ENCODE results near the gene ATP8B1.
"Not testable (repeated sequence)": the region's sequence is repeated elsewhere in the genome, so short reads cannot be mapped to it uniquely, and the experiment has no call there.

ATP8B1 gene

GRCh38 chr18:57831597-57832377, 28.7 kb upstream of the ATP8B1 start:
- Histone ChIP-seq H3K4me2 (ENCODE audit: low read length) (no peak overlapping the region), H3K36me3 (ENCODE audit: control insufficient read depth, insufficient read depth, low read length) (no peaks in the 10 kb centered on the region), H3K18ac (ENCODE audit: low read length) (no peak overlapping the region), H2AK5ac (ENCODE audit: low read length) (no peak overlapping the region), H3K4ac (ENCODE audit: low read depth, low read length) (no peak overlapping the region), H3K56ac (ENCODE audit: low read length) (no peak overlapping the region), H3K4me3 (ENCODE audit: low read length) (no peak overlapping the region), H3K79me2 (ENCODE audit: control insufficient read depth, insufficient read depth, low read length) (no peaks in the 10 kb centered on the region), H3K27ac (ENCODE audit: low read depth, low read length) (no peak overlapping the region), H2BK120ac (ENCODE audit: low read depth, low read length) (no peak overlapping the region), H4K8ac (ENCODE audit: low read depth, low read length) (no peak overlapping the region), H3K9ac (ENCODE audit: low read length) (no peak overlapping the region), H3K27me3 (ENCODE audit: insufficient read depth, low read length, poor library complexity) (no peaks in the 10 kb centered on the region), H3K4me1 (ENCODE audit: control insufficient read depth, low read depth, low read length) (no peaks in the 10 kb centered on the region), H3K79me1 (ENCODE audit: low read length) (no peaks in the 10 kb centered on the region), H3K23ac (ENCODE audit: low read length) (no peak overlapping the region), H2BK15ac (replicated peaks; ENCODE audit: low read depth) (no peak overlapping the region), H4K5ac (ENCODE audit: low read length) (no peak overlapping the region), H2BK5ac (ENCODE audit: low read length) (no peak overlapping the region)
- WGBS (ENCODE audit: extremely low coverage, insufficient coverage, low lambda C conversion rate) = no CpG with 5 or more reads among the region's 14 CpGs
- DNase-seq = no peak

DNA sequence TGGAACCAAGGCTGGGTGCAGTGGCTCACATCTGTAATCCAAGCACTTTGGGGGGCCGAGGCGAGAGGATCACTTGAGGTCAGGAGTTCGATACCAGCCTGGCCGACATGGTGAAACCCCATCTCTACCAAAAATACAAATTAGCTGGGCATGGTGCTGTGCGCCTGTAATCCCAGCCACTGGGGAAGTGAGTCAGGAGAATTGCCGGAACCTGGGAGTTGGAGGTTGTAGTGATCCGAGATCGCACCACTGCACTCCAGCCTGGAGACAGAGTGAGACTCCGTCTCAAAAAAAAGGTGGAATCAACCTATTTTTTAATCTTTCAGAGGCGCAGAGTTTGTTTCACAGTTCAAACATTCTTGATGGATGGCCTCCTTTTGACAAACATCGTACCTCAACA, 24.5 kb upstream of the ATP8B1 start:
- Histone ChIP-seq H2BK15ac (replicated peaks; ENCODE audit: low read depth) (no peak overlapping the region), H2BK5ac (ENCODE audit: low read length) (no peak overlapping the region), H3K9ac (ENCODE audit: low read length) (no peak overlapping the region), H4K8ac (ENCODE audit: low read depth, low read length) (no peak overlapping the region), H3K4me2 (ENCODE audit: low read length) (no peak overlapping the region), H3K4ac (ENCODE audit: low read depth, low read length) (no peak overlapping the region), H3K27me3 (ENCODE audit: insufficient read depth, low read length, poor library complexity) (no peaks in the 10 kb centered on the region), H3K36me3 (ENCODE audit: control insufficient read depth, insufficient read depth, low read length) (no peaks in the 10 kb centered on the region), H3K79me2 (ENCODE audit: control insufficient read depth, insufficient read depth, low read length) (no peaks in the 10 kb centered on the region), H3K4me3 (ENCODE audit: low read length) (no peak overlapping the region), H3K56ac (ENCODE audit: low read length) (no peak overlapping the region), H2AK5ac (ENCODE audit: low read length) (no peak overlapping the region), H3K4me1 (ENCODE audit: control insufficient read depth, low read depth, low read length) (no peaks in the 10 kb centered on the region), H3K23ac (ENCODE audit: low read length) (no peak overlapping the region), H2BK120ac (ENCODE audit: low read depth, low read length) (no peak overlapping the region), H3K18ac (ENCODE audit: low read length) (no peak overlapping the region), H3K27ac (ENCODE audit: low read depth, low read length) (no peak overlapping the region), H3K79me1 (ENCODE audit: low read length) (no peaks in the 10 kb centered on the region), H4K5ac (ENCODE audit: low read length) (no peak overlapping the region)
- WGBS (ENCODE audit: extremely low coverage, insufficient coverage, low lambda C conversion rate) = no CpG with 5 or more reads among the region's 11 CpGs
- DNase-seq = no peak

GRCh38 chr18:57826252-57826651, 23.1 kb upstream of the ATP8B1 start:
- Histone ChIP-seq H3K27ac (ENCODE audit: low read depth, low read length) (no peak overlapping the region), H3K56ac (ENCODE audit: low read length) (no peak overlapping the region)

DNA sequence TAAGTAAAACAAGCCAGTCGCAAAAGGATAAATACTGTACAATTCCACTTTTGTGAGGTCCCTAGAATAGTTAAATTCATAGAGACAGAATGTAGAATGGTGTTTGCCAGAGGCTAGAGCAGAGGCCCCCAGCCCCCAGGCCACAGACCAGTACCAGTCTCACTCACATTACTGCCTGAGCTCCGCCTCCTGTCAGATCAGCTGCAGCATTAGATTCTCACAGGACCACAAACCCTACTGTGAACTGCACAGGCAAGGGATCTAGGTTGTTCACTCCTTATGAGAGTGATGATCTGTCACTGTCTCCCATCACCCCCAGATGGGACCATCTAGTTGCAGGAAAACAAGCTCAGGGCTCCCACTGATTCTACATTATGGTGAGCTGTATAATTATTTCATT, 17.5 kb upstream of the ATP8B1 start:
- not testable (repeated sequence) for H3K4me2 ChIP-seq (ENCODE audit: low read length); H3K27ac ChIP-seq (ENCODE audit: low read depth, low read length); H4K8ac ChIP-seq (ENCODE audit: low read depth, low read length); H3K18ac ChIP-seq (ENCODE audit: low read length); H3K9ac ChIP-seq (ENCODE audit: low read length); H3K56ac ChIP-seq (ENCODE audit: low read length); H3K27me3 ChIP-seq (ENCODE audit: insufficient read depth, low read length, poor library complexity); H3K23ac ChIP-seq (ENCODE audit: low read length); H4K5ac ChIP-seq (ENCODE audit: low read length); H3K4me3 ChIP-seq (ENCODE audit: low read length); H2AK5ac ChIP-seq (ENCODE audit: low read length); H3K4me1 ChIP-seq (ENCODE audit: control insufficient read depth, low read depth, low read length); H3K36me3 ChIP-seq (ENCODE audit: control insufficient read depth, insufficient read depth, low read length); H2BK120ac ChIP-seq (ENCODE audit: low read depth, low read length); H2BK5ac ChIP-seq (ENCODE audit: low read length); H2BK15ac ChIP-seq (replicated peaks; ENCODE audit: low read depth); H3K79me1 ChIP-seq (ENCODE audit: low read length); H3K4ac ChIP-seq (ENCODE audit: low read depth, low read length); H3K79me2 ChIP-seq (ENCODE audit: control insufficient read depth, insufficient read depth, low read length); DNase-seq
- WGBS (ENCODE audit: extremely low coverage, insufficient coverage, low lambda C conversion rate) = no CpG with 5 or more reads among the region's 2 CpGs

More at GRCh38 chr18:57826252-57826651, 23.1 kb upstream of the ATP8B1 start:
- no peak overlapping the region for H2BK120ac ChIP-seq (ENCODE audit: low read depth, low read length)
- no peak overlapping the region for H3K4me3 ChIP-seq (ENCODE audit: low read length)
- no peaks in the 10 kb centered on the region for H3K79me2 ChIP-seq (ENCODE audit: control insufficient read depth, insufficient read depth, low read length)
- H4K8ac ChIP-seq (ENCODE audit: low read depth, low read length) = no peak overlapping the region
- no peak overlapping the region for H3K18ac ChIP-seq (ENCODE audit: low read length)
- no peaks in the 10 kb centered on the region for H3K79me1 ChIP-seq (ENCODE audit: low read length)
- H2BK5ac ChIP-seq (ENCODE audit: low read length) = no peak overlapping the region
- no peak overlapping the region for H2AK5ac ChIP-seq (ENCODE audit: low read length)
- no peak overlapping the region for H2BK15ac ChIP-seq (replicated peaks; ENCODE audit: low read depth)
- WGBS (ENCODE audit: extremely low coverage, insufficient coverage, low lambda C conversion rate) = no CpG with 5 or more reads among the region's 1 CpG
- no peak overlapping the region for H4K5ac ChIP-seq (ENCODE audit: low read length)
- no peak overlapping the region for H3K4ac ChIP-seq (ENCODE audit: low read depth, low read length)
- no peak overlapping the region for H3K9ac ChIP-seq (ENCODE audit: low read length)
- no peak for DNase-seq
- no peaks in the 10 kb centered on the region for H3K4me1 ChIP-seq (ENCODE audit: control insufficient read depth, low read depth, low read length)
- H3K4me2 ChIP-seq (ENCODE audit: low read length) = no peak overlapping the region
- no peak overlapping the region for H3K23ac ChIP-seq (ENCODE audit: low read length)
- H3K27me3 ChIP-seq (ENCODE audit: insufficient read depth, low read length, poor library complexity) = no peaks in the 10 kb centered on the region
- H3K36me3 ChIP-seq (ENCODE audit: control insufficient read depth, insufficient read depth, low read length) = no peaks in the 10 kb centered on the region

GRCh38 chr18:57819671-57820460, 16.8 kb upstream of the ATP8B1 start:
- no CpG with 5 or more reads among the region's 10 CpGs for WGBS (ENCODE audit: extremely low coverage, insufficient coverage, low lambda C conversion rate)
- H3K27ac ChIP-seq (ENCODE audit: low read depth, low read length) = no peak overlapping the region
- H2BK5ac ChIP-seq (ENCODE audit: low read length) = no peak overlapping the region
- H2BK15ac ChIP-seq (replicated peaks; ENCODE audit: low read depth) = no peak overlapping the region
- no peaks in the 10 kb centered on the region for H3K79me2 ChIP-seq (ENCODE audit: control insufficient read depth, insufficient read depth, low read length)
- H3K4me2 ChIP-seq (ENCODE audit: low read length) = no peak overlapping the region
- no peaks in the 10 kb centered on the region for H3K36me3 ChIP-seq (ENCODE audit: control insufficient read depth, insufficient read depth, low read length)
- no peaks in the 10 kb centered on the region for H3K79me1 ChIP-seq (ENCODE audit: low read length)
- no peaks in the 10 kb centered on the region for H3K4me1 ChIP-seq (ENCODE audit: control insufficient read depth, low read depth, low read length)
- H3K9ac ChIP-seq (ENCODE audit: low read length) = no peak overlapping the region
- H4K8ac ChIP-seq (ENCODE audit: low read depth, low read length) = no peak overlapping the region
- peak overlapping the region; percentile 2 for H3K56ac ChIP-seq (ENCODE audit: low read length)
- H3K18ac ChIP-seq (ENCODE audit: low read length) = no peak overlapping the region
- H3K27me3 ChIP-seq (ENCODE audit: insufficient read depth, low read length, poor library complexity) = no peaks in the 10 kb centered on the region
- H3K23ac ChIP-seq (ENCODE audit: low read length) = no peak overlapping the region
- no peak overlapping the region for H2AK5ac ChIP-seq (ENCODE audit: low read length)
- no peak overlapping the region for H3K4me3 ChIP-seq (ENCODE audit: low read length)
- no peak overlapping the region for H4K5ac ChIP-seq (ENCODE audit: low read length)
- no peak overlapping the region for H3K4ac ChIP-seq (ENCODE audit: low read depth, low read length)
- DNase-seq = peak; percentile 79
- no peak overlapping the region for H2BK120ac ChIP-seq (ENCODE audit: low read depth, low read length)
